GM18499 (cell line): ENCODE measurements around the gene IGSF6.
"Not testable (repeated sequence)": the region's sequence is repeated elsewhere in the genome, so short reads cannot be mapped to it uniquely, and the experiment has no call there.

Source experiments
- ATAC-seq: cut with Tn5 transposase; IDR thresholded peaks from one replicate; pipeline ENCODE4 v1.9.1; 2021; ENCODE audit warnings: moderate number of reproducible peaks; ENCODE audit not compliant: insufficient read depth, unreplicated experiment

Gene IGSF6

GRCh38 chr16:21608639-21609328 lies 43.6 kb downstream of the IGSF6 start:
- no peak for ATAC-seq

- not testable (repeated sequence) for ATAC-seq
These were observed 46.6 kb downstream of the IGSF6 start for GRCh38 chr16:21605848-21606247.

GRCh38 chr16:21603928-21604327 lies 48.5 kb downstream of the IGSF6 start:
- ATAC-seq = no peak

GRCh38 chr16:21602785-21603184 lies 49.6 kb downstream of the IGSF6 start:
- no peak for ATAC-seq

GRCh38 chr16:21600031-21600773 lies 52.2 kb downstream of the IGSF6 start:
- no peak for ATAC-seq

- ATAC-seq = no peak
These were observed 53.0 kb downstream of the IGSF6 start, which contains the start of gene METTL9 for GRCh38 chr16:21599122-21600030. Gene METTL9, plus strand, starts transcription at chr16:21599577. Its CDS starts 157 bp downstream, at chr16:21599734.

GRCh38 chr16:21598701-21599121 lies 53.7 kb downstream of the IGSF6 start:
- no peak for ATAC-seq

- ATAC-seq = no peak
These were observed 54.2 kb downstream of the IGSF6 start for GRCh38 chr16:21598206-21598605.

- ATAC-seq = no peak
These were observed 54.8 kb downstream of the IGSF6 start for GRCh38 chr16:21597561-21598030.

GRCh38 chr16:21593530-21594289 lies 58.7 kb downstream of the IGSF6 start:
- ATAC-seq = no peak

GRCh38 chr16:21592191-21592590 lies 60.2 kb downstream of the IGSF6 start:
- ATAC-seq = no peak

- no peak for ATAC-seq
These were observed 61.6 kb downstream of the IGSF6 start for GRCh38 chr16:21590796-21591195.

GRCh38 chr16:21590287-21590686 lies 62.1 kb downstream of the IGSF6 start:
- no peak for ATAC-seq

- ATAC-seq = no peak
These were observed 62.9 kb downstream of the IGSF6 start for GRCh38 chr16:21589551-21589950.
